Spleen (tissue), 3 donors: ENCODE measurements around the gene RLF.

Experiments used
- POLR2A ChIP-seq, 3 donors: fragments of 450-650 bp; IDR thresholded peaks; one replicate each; pipeline ENCODE4 v1.5.1; 2017; ENCODE audit warnings: antibody characterized with exemption in 3 of 3, mild to moderate bottlenecking in 1 of 3
- POLR2AphosphoS5 ChIP-seq, 3 donors: sonication (generic); formaldehyde crosslinking; IDR thresholded peaks; one replicate each; pipeline ENCODE4 v1.5.1; 2017; ENCODE audit warnings: antibody characterized with exemption in 3 of 3

DNA sequence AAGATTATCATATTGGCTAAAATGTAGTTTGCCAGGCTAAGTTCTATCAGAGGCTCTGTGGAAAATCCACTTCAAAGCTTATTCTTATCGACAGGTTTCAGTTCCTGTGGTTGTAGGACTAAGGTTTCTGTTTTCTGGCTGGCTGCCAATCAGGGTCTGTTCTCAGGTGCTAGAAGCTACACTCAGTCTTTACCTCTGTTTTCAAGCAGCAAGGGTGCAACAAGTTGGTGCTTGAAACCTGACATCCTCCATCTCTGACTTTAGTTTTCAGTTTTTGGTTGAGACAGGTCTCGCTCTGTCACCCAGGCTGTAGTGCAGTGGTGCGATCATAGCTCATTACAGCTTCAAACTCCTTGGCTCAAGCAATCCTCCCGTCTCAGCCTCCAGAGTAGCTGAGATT, 71.3 kb downstream of the RLF start:
- no peak for TF ChIP-seq POLR2AphosphoS5 (IDR thresholded peaks at IDR 0.05)
- TF ChIP-seq POLR2A (IDR thresholded peaks at IDR 0.05) = no peak
